GM12878 (cell line): ENCODE results near the gene AFTPH. TPM values are rescaled to one million over a fixed set of nuclear protein-coding genes. Genes with fewer than 3 reads are reported as not detected.
A peak's percentile ranks its signal among the peaks of the same experiment; 100 is the strongest.

Experiments used
- ASH2L ChIP-seq: fragments of 300-600, 200-600 bp; sonication (generic); IDR thresholded peaks from 2 replicates; pipeline ENCODE4 v1.6.1; 2017; ENCODE audit warnings: low read depth, mild to moderate bottlenecking, borderline replicate concordance
- ATF2 ChIP-seq: IDR thresholded peaks from 2 replicates; pipeline ENCODE4 v1.6.1; 2012; ENCODE audit warnings: low read length, inconsistent platforms
- BMI1 ChIP-seq: fragments of 450-650 bp; IDR thresholded peaks from 2 replicates; pipeline ENCODE4 v1.6.1; 2016; ENCODE audit warnings: mild to moderate bottlenecking, moderate library complexity, borderline replicate concordance
- CHD4 ChIP-seq: fragments of 200-600 bp; sonication (generic); IDR thresholded peaks from 2 replicates; pipeline ENCODE4 v1.6.1; 2016; ENCODE audit warnings: mild to moderate bottlenecking
- EED ChIP-seq: sonication (generic); IDR thresholded peaks from 2 replicates; pipeline ENCODE4 v1.6.1; 2016; ENCODE audit warnings: antibody characterized with exemption, low read depth
- MAX ChIP-seq: IDR thresholded peaks from 2 replicates; pipeline ENCODE4 v1.6.1; 2012; ENCODE audit warnings: low read depth, low read length, improper control_type of control experiment
- NFIC ChIP-seq: IDR thresholded peaks from 2 replicates; pipeline ENCODE4 v1.6.1; 2012; ENCODE audit warnings: low read depth, mild to moderate bottlenecking, inconsistent platforms, low read length, moderate library complexity
- NR2C1 ChIP-seq: fragments of 450-650 bp; IDR thresholded peaks from 2 replicates; pipeline ENCODE4 v1.6.1; 2017; ENCODE audit warnings: antibody characterized with exemption, mild to moderate bottlenecking, moderate library complexity
- PBX3 ChIP-seq: IDR thresholded peaks from 2 replicates; pipeline ENCODE4 v1.6.1; 2011; ENCODE audit warnings: mild to moderate bottlenecking, low read depth, low read length, moderate library complexity; ENCODE audit not compliant: insufficient replicate concordance
- RAD51 ChIP-seq: fragments of 450-650 bp; IDR thresholded peaks from 2 replicates; pipeline ENCODE4 v1.6.1; 2016; ENCODE audit warnings: moderate library complexity, mild to moderate bottlenecking, inconsistent platforms
- SIX5 ChIP-seq: IDR thresholded peaks from 2 replicates; pipeline ENCODE4 v1.6.1; 2011; ENCODE audit warnings: mild to moderate bottlenecking, low read depth, low read length, moderate library complexity; ENCODE audit not compliant: severe bottlenecking
- SMAD5 ChIP-seq: IDR thresholded peaks from 2 replicates; pipeline ENCODE4 v1.6.1; 2016; ENCODE audit warnings: antibody characterized with exemption, low read depth
- STAT1 ChIP-seq: fragments of 450-650 bp; conservative IDR thresholded peaks from 2 replicates; pipeline ENCODE4 v1.6.1; 2014; ENCODE audit warnings: antibody characterized with exemption, mild to moderate bottlenecking
- polyA plus RNA-seq, 11 experiments: library from polyadenylated mRNA; depleted of rRNA in 4 of 11; unstranded in 6 of 11; stranded (reverse) in 5 of 11; fragments of >200 nt; fragmentation: Nextera tagmentation in 4 of 11; fragmentation: Illumina TruSeq in 1 of 11; extraction: Ambion mirVana in 4 of 11; extraction: Trizol in 1 of 11; gene quantifications; 1 replicate in 1 of 11; 2 replicates in 10 of 11; pipeline versions ENCODE4 v1.2.1 to v1.2.3, GENCODE V29; 2011 to 2016; ENCODE audit warnings: inconsistent platforms in 2 of 11, missing spikeins in 2 of 11, low read depth in 1 of 11
- total RNA-seq, 4 experiments: library from RNA; depleted of rRNA in 3 of 4; stranded (reverse); fragments of >200 nt in 3 of 4; fragmentation: Illumina TruSeq in 1 of 4; extraction: Trizol in 1 of 4; gene quantifications; 2 replicates each; pipeline versions ENCODE4 v1.2.1 to v1.2.3, GENCODE V29; 2013 to 2021
- TF ChIP-seq, protein P1 (sequence below): IDR thresholded peaks from 2 replicates; pipeline ENCODE4 v1.6.1; 2011; ENCODE audit warnings: low read depth, low read length, improper control_type of control experiment, borderline replicate concordance
- TF ChIP-seq, protein P2 (sequence below): fragments of 450-650 bp; IDR thresholded peaks from 2 replicates; pipeline ENCODE4 v1.6.1; 2017; ENCODE audit warnings: mild to moderate bottlenecking
- TF ChIP-seq, protein P3 (sequence below): fragments of 450-650 bp; IDR thresholded peaks from 2 replicates; pipeline ENCODE4 v1.6.1; 2017; ENCODE audit warnings: mild to moderate bottlenecking, moderate library complexity
- TF ChIP-seq, protein P4 (sequence below): fragments of 450-650 bp; IDR thresholded peaks from 2 replicates; pipeline ENCODE4 v1.6.1; 2017; ENCODE audit warnings: antibody characterized with exemption, mild to moderate bottlenecking, moderate library complexity

The AFTPH gene
- total and polyA plus RNA-seq, 10 of the 15 experiments (the other 5 are each of a cell fraction or from before 2014, with no cell fraction given), result 25.6 to 77.3 (median 39.5) TPM

DNA sequence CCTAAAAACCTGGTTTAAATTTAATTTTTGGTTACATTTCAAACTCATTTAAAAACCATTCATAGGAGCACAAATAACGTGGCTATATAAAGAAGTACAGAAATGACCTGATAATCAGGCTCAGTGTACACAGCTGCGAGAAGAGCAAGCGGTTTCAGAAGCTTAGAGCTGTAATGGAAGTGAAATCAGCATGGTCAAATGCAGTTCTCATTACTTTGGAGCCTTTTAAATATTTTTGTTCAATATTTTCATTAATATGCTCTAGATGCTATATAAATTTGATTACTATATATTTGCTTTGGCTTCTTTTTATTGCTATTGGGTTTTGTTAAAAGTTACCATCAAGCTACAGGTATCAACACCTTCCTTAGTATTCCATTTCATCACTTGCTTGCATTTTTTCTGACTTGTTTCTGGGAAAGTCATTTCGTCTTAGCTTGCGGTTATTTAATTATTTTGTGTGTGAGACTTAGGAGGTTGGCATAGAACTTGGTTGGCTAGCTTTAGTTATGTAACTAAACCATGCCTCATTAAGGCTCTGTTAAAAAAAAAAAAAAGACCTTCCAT, 58.7 kb downstream of the AFTPH start (continued):
- TF ChIP-seq, protein P1, sequence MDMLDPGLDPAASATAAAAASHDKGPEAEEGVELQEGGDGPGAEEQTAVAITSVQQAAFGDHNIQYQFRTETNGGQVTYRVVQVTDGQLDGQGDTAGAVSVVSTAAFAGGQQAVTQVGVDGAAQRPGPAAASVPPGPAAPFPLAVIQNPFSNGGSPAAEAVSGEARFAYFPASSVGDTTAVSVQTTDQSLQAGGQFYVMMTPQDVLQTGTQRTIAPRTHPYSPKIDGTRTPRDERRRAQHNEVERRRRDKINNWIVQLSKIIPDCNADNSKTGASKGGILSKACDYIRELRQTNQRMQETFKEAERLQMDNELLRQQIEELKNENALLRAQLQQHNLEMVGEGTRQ, result no peak
- TF ChIP-seq, protein P2, sequence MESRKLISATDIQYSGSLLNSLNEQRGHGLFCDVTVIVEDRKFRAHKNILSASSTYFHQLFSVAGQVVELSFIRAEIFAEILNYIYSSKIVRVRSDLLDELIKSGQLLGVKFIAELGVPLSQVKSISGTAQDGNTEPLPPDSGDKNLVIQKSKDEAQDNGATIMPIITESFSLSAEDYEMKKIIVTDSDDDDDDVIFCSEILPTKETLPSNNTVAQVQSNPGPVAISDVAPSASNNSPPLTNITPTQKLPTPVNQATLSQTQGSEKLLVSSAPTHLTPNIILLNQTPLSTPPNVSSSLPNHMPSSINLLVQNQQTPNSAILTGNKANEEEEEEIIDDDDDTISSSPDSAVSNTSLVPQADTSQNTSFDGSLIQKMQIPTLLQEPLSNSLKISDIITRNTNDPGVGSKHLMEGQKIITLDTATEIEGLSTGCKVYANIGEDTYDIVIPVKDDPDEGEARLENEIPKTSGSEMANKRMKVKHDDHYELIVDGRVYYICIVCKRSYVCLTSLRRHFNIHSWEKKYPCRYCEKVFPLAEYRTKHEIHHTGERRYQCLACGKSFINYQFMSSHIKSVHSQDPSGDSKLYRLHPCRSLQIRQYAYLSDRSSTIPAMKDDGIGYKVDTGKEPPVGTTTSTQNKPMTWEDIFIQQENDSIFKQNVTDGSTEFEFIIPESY, result no peak
- TF ChIP-seq SMAD5 (no peak), SIX5 (no peak), NR2C1 (no peak), BMI1 (0 out of 2 replicates have a peak, but pooled peaks have one; percentile 55), PBX3 (no peak), NFIC (peak; percentile 91), RAD51 (no peak), STAT1 (no peak), CHD4 (no peak), ATF2 (peak; percentile 80), EED (no peak), ASH2L (no peak), MAX (no peak)
- TF ChIP-seq, protein P3, sequence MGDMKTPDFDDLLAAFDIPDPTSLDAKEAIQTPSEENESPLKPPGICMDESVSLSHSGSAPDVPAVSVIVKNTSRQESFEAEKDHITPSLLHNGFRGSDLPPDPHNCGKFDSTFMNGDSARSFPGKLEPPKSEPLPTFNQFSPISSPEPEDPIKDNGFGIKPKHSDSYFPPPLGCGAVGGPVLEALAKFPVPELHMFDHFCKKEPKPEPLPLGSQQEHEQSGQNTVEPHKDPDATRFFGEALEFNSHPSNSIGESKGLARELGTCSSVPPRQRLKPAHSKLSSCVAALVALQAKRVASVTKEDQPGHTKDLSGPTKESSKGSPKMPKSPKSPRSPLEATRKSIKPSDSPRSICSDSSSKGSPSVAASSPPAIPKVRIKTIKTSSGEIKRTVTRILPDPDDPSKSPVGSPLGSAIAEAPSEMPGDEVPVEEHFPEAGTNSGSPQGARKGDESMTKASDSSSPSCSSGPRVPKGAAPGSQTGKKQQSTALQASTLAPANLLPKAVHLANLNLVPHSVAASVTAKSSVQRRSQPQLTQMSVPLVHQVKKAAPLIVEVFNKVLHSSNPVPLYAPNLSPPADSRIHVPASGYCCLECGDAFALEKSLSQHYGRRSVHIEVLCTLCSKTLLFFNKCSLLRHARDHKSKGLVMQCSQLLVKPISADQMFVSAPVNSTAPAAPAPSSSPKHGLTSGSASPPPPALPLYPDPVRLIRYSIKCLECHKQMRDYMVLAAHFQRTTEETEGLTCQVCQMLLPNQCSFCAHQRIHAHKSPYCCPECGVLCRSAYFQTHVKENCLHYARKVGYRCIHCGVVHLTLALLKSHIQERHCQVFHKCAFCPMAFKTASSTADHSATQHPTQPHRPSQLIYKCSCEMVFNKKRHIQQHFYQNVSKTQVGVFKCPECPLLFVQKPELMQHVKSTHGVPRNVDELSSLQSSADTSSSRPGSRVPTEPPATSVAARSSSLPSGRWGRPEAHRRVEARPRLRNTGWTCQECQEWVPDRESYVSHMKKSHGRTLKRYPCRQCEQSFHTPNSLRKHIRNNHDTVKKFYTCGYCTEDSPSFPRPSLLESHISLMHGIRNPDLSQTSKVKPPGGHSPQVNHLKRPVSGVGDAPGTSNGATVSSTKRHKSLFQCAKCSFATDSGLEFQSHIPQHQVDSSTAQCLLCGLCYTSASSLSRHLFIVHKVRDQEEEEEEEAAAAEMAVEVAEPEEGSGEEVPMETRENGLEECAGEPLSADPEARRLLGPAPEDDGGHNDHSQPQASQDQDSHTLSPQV, result no peak
- TF ChIP-seq, protein P4, sequence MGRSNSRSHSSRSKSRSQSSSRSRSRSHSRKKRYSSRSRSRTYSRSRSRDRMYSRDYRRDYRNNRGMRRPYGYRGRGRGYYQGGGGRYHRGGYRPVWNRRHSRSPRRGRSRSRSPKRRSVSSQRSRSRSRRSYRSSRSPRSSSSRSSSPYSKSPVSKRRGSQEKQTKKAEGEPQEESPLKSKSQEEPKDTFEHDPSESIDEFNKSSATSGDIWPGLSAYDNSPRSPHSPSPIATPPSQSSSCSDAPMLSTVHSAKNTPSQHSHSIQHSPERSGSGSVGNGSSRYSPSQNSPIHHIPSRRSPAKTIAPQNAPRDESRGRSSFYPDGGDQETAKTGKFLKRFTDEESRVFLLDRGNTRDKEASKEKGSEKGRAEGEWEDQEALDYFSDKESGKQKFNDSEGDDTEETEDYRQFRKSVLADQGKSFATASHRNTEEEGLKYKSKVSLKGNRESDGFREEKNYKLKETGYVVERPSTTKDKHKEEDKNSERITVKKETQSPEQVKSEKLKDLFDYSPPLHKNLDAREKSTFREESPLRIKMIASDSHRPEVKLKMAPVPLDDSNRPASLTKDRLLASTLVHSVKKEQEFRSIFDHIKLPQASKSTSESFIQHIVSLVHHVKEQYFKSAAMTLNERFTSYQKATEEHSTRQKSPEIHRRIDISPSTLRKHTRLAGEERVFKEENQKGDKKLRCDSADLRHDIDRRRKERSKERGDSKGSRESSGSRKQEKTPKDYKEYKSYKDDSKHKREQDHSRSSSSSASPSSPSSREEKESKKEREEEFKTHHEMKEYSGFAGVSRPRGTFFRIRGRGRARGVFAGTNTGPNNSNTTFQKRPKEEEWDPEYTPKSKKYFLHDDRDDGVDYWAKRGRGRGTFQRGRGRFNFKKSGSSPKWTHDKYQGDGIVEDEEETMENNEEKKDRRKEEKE, result no peak
